HG03469 (cell line): ENCODE data around the gene CCDC3.
"Not testable (repeated sequence)": the region's sequence is repeated elsewhere in the genome, so short reads cannot be mapped to it uniquely, and the experiment has no call there.

Experiments used
- ATAC-seq: cut with Tn5 transposase; IDR thresholded peaks from one replicate; pipeline ENCODE4 v1.9.1; 2021; ENCODE audit warnings: mild to moderate bottlenecking, moderate library complexity, moderate number of reproducible peaks; ENCODE audit not compliant: unreplicated experiment

The CCDC3 gene

GRCh38 chr10:13001041-13001886 is at the start of gene CCDC3:
TSS of gene CCDC3 (minus strand) at chr10:13001713. CDS start at chr10:13001570, 143 bp downstream.
- ATAC-seq = no peak

- ATAC-seq = no peak
These were observed 49.7 kb upstream of the CCDC3 start for GRCh38 chr10:13051126-13051694.

GRCh38 chr10:13049774-13050420 is 48.4 kb upstream of the CCDC3 start:
- no peak for ATAC-seq

- no peak for ATAC-seq
These were observed 47.2 kb upstream of the CCDC3 start for GRCh38 chr10:13048762-13049161.

- ATAC-seq = no peak
These were observed 46.2 kb upstream of the CCDC3 start for GRCh38 chr10:13047529-13048206.

- no peak for ATAC-seq
These were observed 45.5 kb upstream of the CCDC3 start for GRCh38 chr10:13046851-13047528.

- no peak for ATAC-seq
These were observed 42.0 kb upstream of the CCDC3 start for GRCh38 chr10:13043520-13043919.

- ATAC-seq = no peak
These were observed 38.2 kb upstream of the CCDC3 start for GRCh38 chr10:13039761-13040160.

GRCh38 chr10:13038391-13038790 is 36.9 kb upstream of the CCDC3 start:
- no peak for ATAC-seq

- ATAC-seq = no peak
These were observed 36.3 kb upstream of the CCDC3 start for GRCh38 chr10:13037832-13038231.

- ATAC-seq = no peak
These were observed 35.3 kb upstream of the CCDC3 start for GRCh38 chr10:13036841-13037240.

- ATAC-seq = not testable (repeated sequence)
These were observed 34.2 kb upstream of the CCDC3 start for GRCh38 chr10:13035731-13036130.

GRCh38 chr10:13026873-13027272 is 25.4 kb upstream of the CCDC3 start:
- no peak for ATAC-seq

- no peak for ATAC-seq
These were observed 22.2 kb upstream of the CCDC3 start for GRCh38 chr10:13023754-13024153.

GRCh38 chr10:13019280-13019679 is 17.8 kb upstream of the CCDC3 start:
- ATAC-seq = no peak

- no peak for ATAC-seq
These were observed 16.7 kb upstream of the CCDC3 start for GRCh38 chr10:13018171-13018570.

GRCh38 chr10:13016886-13017285 is 15.4 kb upstream of the CCDC3 start:
- no peak for ATAC-seq

- no peak for ATAC-seq
These were observed 14.9 kb upstream of the CCDC3 start for GRCh38 chr10:13016426-13016825.

GRCh38 chr10:13006037-13006436 is 4.5 kb upstream of the CCDC3 start:
- ATAC-seq = no peak

GRCh38 chr10:13003759-13004158 is 2.2 kb upstream of the CCDC3 start:
- no peak for ATAC-seq

GRCh38 chr10:13003004-13003403 is 1.5 kb upstream of the CCDC3 start:
- ATAC-seq = no peak
